Limb (tissue), 2 donors: ENCODE results near the gene ANKRD18A.
"Not testable (repeated sequence)": the region's sequence is repeated elsewhere in the genome, so short reads cannot be mapped to it uniquely, and the experiment has no call there.

Source experiments
- DNase-seq, 2 donors: peaks; one replicate each; pipeline ENCODE4 v3.0.0-alpha.2; 2016; ENCODE audit errors: extremely low spot score in 2 of 2

ANKRD18A gene

GRCh38 chr9:38546497-38547163, 73.8 kb downstream of the ANKRD18A start:
- not testable (repeated sequence) for DNase-seq

GRCh38 chr9:38540535-38540934, 79.9 kb downstream of the ANKRD18A start:
- DNase-seq, result not testable (repeated sequence)

- DNase-seq, result no peak
Measured at GRCh38 chr9:38529317-38529716, 91.1 kb downstream of the ANKRD18A start.

GRCh38 chr9:38527503-38527902, 92.9 kb downstream of the ANKRD18A start:
- DNase-seq, result no peak

GRCh38 chr9:38526591-38526990, 93.8 kb downstream of the ANKRD18A start:
- peak in 1 of 2 donors; percentile 45 for DNase-seq

- peak in 1 of 2 donors; percentile 6 for DNase-seq
Measured at GRCh38 chr9:38523121-38523520, 97.3 kb downstream of the ANKRD18A start.

- no peak for DNase-seq
Measured at GRCh38 chr9:38521762-38522161, 98.6 kb downstream of the ANKRD18A start.
